Measurements from ENCODE around the gene NTNG2. TPM values are rescaled to one million over a fixed set of nuclear protein-coding genes. Genes with fewer than 3 reads are reported as not detected.
A peak's percentile ranks its signal among the peaks of the same experiment; 100 is the strongest.

NTNG2 gene
- total RNA-seq, 1 donor from 2014 or later, result 0.58 TPM

GRCh38 chr9:132199056-132199455, 37.2 kb downstream of the NTNG2 start:
- no peak for DNase-seq (ENCODE audit: extremely low read depth, low read depth, low spot score)

GRCh38 chr9:132200706-132201105, 38.8 kb downstream of the NTNG2 start:
- no peak for DNase-seq (ENCODE audit: extremely low read depth, low read depth, low spot score)

- DNase-seq (ENCODE audit: extremely low read depth, low read depth, low spot score), result no peak
These were observed 39.3 kb downstream of the NTNG2 start for GRCh38 chr9:132201139-132201538.

GRCh38 chr9:132201780-132202703, 40.2 kb downstream of the NTNG2 start:
- no peak for DNase-seq (ENCODE audit: extremely low read depth, low read depth, low spot score)

GRCh38 chr9:132204883-132205282, 43.0 kb downstream of the NTNG2 start:
- no peak for DNase-seq (ENCODE audit: extremely low read depth, low read depth, low spot score)

- DNase-seq (ENCODE audit: extremely low read depth, low read depth, low spot score), result no peak
These were observed 45.4 kb downstream of the NTNG2 start for GRCh38 chr9:132207215-132207614.

GRCh38 chr9:132207839-132208615, 46.2 kb downstream of the NTNG2 start:
- no peak for DNase-seq (ENCODE audit: extremely low read depth, low read depth, low spot score)

GRCh38 chr9:132209228-132209627, 47.4 kb downstream of the NTNG2 start:
- DNase-seq (ENCODE audit: extremely low read depth, low read depth, low spot score), result no peak

- DNase-seq (ENCODE audit: extremely low read depth, low read depth, low spot score), result no peak
These were observed 48.8 kb downstream of the NTNG2 start for GRCh38 chr9:132210472-132211145.

GRCh38 chr9:132211570-132211969, 49.7 kb downstream of the NTNG2 start:
- no peak for DNase-seq (ENCODE audit: extremely low read depth, low read depth, low spot score)

GRCh38 chr9:132214027-132214622, 52.3 kb downstream of the NTNG2 start:
- DNase-seq (ENCODE audit: extremely low read depth, low read depth, low spot score), result peak; percentile 10

- DNase-seq (ENCODE audit: extremely low read depth, low read depth, low spot score), result no peak
These were observed 55.2 kb downstream of the NTNG2 start for GRCh38 chr9:132216861-132217619.

- DNase-seq (ENCODE audit: extremely low read depth, low read depth, low spot score), result no peak
These were observed 56.4 kb downstream of the NTNG2 start for GRCh38 chr9:132218208-132218607.

GRCh38 chr9:132221941-132222340, 60.1 kb downstream of the NTNG2 start:
- DNase-seq (ENCODE audit: extremely low read depth, low read depth, low spot score), result no peak

GRCh38 chr9:132224645-132225044, 62.8 kb downstream of the NTNG2 start:
- DNase-seq (ENCODE audit: extremely low read depth, low read depth, low spot score), result no peak

- no peak for DNase-seq (ENCODE audit: extremely low read depth, low read depth, low spot score)
These were observed 64.9 kb downstream of the NTNG2 start for GRCh38 chr9:132226571-132227430.

GRCh38 chr9:132228062-132228461, 66.2 kb downstream of the NTNG2 start:
- no peak for DNase-seq (ENCODE audit: extremely low read depth, low read depth, low spot score)

GRCh38 chr9:132230605-132231004, 68.7 kb downstream of the NTNG2 start:
- no peak for DNase-seq (ENCODE audit: extremely low read depth, low read depth, low spot score)

GRCh38 chr9:132231019-132231701, 69.3 kb downstream of the NTNG2 start:
- DNase-seq (ENCODE audit: extremely low read depth, low read depth, low spot score), result no peak

Measured in glomerular endothelial cell (primary cell).